NCI-H2196 treated with DMSO at 0.1 percent for 48 hours (cell line): Measurements from ENCODE around the gene NFKBIB.
"Not testable (repeated sequence)": the region's sequence is repeated elsewhere in the genome, so short reads cannot be mapped to it uniquely, and the experiment has no call there.

Source experiments
- DNase-seq: peaks from one replicate; lab custom pipeline; 2025; ENCODE audit not compliant: unreplicated experiment; lab: John Stamatoyannopoulos, UW

Gene NFKBIB

DNA sequence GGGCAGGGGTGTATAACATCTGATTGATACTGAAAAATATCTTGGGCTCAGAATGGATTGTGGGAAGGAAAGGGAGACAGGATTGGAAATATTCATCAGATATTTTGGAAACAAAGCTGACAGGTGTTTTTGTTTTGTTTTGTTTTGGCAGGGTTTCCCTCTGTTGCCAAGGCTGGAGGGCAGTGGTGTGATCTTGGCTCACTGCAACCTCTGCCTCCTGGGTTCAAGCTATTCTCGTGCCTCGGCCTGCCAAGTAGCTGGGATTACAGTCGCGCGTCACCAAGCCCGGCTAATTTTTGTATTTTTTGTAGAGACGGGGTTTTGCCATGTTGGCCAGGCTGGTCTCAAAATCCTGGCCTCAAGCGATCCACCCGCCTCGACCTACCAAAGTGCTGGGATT is 26.4 kb upstream of the NFKBIB start:
- DNase-seq = not testable (repeated sequence)

DNA sequence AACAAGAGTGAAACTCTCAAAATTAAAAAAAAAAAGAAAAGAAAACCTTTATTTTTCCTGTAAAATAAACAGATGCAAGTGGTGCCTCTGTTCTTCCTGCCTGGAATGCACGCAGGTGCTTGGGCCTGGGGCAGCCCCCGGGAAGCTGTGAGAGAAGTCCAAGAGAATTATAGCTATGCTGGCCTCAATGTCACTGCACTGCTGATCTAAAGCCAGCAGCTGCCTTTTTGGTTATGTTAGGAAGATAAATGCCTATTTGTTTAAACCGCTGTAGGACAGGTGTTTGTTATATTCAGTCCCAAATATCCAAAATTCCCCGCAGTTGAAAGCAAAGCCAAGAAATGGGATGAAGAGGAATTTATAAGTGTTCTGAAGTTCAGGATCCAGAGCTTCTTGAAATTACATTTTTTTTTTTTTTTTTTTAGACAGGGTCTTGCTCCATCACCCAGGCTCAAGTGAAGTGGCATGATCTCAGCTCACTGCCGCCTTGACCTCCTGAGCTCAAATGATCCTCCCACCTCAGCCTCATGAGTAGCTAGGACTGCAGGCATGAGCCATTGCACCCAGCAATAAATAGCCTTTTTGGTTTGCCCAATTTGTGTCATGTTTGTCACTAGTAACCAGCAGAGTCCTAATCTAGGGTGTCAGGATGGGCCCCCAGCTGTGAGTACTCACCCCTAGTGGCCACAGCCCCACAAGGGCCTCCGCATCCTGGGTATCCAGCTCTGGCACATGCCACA is 23.9 kb upstream of the NFKBIB start:
- DNase-seq = no peak

DNA sequence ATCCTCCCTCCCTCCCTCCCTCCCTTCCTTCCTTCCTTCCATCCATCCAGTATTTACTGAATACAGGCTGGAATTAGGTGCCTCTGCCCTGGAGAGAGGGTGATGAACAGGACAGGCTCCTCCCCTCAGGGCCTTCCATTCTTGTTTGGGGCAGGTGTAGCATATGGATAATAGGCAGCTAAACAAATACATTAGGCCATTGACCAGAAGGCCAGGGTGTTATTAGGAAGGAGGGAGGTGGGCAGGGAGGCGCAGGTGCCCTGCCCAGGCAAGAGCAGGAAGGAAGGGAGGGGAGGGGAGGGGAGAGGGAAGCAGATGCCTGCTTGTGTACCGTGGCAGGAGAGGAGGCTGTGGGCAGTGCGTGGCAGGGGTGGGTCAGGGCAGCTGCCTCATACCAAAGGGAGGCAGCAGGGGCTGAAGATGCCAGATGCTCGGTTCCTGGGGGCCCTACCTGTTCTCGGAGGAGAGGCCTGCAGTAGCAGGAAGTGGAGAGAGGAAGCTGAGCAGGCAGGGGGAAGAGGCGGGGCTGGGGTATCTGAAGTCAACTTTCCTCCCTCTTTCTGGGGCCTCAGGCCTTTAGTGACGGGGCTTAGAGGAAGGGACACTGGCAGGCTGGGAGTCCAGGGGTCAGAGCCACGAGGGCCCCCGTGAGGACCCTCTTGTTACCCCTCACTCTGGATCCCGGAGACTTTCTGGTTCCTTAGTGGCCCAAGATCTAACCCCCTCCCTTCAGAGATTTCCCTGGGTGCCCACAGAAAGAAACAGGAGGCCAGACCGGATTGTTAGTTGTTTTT is 21.8 kb upstream of the NFKBIB start, which contains the start of gene RINL:
Gene RINL, minus strand, starts transcription at position 495 of the 794 bp plus-strand sequence. CDS start 1,533 bp downstream, outside the sequence.
- DNase-seq = peak; percentile 90

DNA sequence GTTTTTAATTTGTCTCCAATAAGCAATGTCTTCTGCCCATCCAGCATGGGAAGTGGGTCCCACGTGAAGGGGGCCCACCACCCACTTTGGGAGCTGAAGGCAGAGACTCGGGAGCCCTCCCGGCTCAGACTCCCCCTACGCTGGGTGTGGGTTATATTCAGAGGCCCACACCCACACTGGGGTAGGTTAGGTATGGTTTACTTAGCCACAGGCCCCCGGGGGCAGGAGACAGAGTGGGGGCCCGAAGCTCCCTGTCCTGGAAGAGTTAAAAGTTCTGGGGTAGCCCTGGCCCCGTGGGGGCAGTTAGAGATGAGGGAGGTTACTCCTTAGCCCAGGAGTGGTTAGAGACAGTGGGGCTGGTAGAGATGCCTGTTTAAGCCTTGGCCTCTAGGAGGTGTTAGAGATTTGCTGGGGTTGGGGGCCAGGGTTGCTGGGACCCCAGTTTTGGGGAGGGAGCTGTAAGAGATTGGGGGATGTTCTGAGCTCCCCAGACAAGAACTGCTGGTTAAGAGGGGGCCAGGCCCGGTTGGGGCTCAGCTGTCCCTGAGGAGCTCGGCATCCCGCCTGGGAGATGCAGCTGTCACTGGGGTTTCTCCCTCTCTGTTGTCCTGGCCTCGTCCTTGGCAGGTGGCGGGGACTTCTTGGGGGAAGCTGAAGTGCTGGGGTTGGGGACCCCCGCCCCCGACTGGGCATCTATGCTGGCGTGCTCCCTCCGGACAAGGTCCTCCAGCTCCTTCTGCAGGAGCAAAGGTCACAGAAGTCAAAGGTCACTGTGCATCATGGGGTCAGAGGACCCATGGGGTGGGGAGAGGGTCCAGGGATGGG is 21.0 kb upstream of the NFKBIB start:
- no peak for DNase-seq

DNA sequence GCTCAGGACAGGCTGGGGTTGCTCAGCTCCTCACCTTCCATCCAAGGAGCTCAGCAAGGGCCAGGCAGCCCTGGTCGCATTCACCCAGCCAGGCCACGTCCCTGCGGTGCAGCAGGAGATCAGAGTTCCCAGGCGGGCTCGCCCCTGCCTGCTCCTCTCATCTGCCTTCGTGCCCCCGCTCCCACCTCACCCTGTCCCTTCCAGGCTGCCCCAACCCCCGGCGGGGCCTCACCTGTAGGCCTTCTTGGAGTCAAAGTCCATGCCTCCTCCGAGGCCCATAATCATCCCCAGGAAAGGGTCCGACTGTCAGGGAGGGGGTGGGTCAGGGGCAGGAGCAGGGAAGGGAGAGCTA is 20.4 kb upstream of the NFKBIB start:
- DNase-seq = no peak

DNA sequence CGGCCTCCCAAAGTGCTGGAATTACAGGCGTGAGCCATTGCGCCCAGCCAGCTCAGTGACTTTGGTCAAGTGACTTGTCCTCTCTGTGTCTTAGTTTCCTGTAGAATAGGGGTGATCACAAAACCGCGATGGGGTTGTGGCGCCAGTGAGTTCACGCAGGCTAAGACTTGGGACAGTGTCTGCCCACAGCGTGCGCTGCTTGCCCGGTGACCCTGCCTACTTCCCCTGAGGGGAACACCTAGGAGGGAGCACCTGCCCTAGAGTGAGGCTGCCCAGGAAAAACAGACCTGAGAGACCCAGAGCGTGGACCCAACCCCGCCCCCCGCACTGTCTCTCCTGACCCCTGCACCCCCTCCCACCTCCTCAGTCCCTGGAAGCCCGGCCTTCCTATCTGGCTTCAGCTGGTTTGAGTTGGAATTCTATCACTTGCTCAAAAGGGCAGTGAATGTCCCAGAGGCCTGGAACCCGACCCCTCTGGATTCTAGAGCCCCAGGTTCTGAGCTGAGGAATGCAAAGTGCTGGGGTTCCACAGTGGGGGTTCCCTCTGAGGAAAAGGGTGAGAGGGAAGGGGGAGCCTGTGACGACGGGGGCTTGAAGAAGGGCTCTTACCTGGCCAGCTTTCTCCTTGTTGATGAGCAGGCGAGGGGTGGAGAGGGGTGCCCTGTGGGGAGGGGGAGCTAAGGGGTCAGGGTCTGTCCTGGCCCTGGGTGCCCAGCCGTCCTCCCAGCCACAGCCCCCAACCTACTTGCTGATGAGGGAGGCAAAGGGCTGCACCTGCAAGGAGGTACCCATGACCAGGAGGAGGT is 19.5 kb upstream of the NFKBIB start:
- no peak for DNase-seq

DNA sequence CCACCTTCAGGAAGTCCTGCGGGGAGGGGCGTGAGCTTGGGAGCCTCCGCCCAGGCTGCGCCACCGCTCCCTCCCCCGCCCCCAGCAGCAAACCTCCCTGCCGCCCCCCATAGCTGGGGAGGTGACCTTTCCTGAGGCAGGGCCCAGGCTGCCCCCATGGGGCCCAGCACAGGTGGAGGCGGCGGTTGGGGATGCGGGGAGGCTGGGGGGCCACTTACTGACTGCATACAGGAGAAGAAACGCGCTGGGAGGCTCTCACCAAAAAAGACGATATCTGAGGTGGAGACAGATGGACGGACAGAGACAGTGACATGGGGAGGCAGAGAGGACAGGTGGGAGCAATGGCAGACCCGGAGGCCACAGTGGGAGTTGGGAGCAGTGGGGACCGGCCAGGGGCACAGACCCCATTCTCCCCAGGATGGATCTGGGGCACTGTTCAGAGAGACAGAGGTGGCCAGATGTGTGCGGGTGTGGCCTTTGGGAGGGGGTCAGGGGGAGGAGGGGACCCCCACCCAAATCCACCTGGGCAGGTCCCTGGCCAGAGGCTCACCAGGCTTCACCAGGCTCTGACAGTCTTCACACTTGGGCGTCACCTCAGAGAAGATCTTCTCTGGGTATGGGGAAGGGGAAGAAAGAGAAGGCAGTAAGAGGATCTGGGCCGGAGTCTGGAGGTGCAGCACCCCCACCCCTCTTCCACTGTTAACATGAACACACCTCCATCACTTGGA is 18.7 kb upstream of the NFKBIB start:
- no peak for DNase-seq

DNA sequence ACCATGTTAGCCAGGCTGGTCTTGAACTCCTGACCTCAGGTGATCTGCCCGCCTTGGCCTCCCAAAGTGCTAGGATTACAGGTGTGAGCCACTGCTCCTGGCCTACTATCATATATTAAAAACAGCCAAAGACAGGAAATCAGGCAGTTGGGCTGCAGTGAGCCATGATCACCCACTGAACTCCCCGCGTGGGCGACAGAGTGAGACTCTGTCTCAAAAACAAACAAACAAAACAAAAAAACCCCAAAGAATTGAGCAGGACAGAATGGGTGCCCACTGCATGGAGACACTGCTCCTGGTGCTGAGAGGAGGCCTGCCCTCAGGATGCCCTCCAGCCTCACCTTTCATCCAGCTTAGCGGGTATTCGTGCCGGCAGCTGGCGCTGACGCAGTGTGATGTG is 16.5 kb upstream of the NFKBIB start:
- DNase-seq = no peak

DNA sequence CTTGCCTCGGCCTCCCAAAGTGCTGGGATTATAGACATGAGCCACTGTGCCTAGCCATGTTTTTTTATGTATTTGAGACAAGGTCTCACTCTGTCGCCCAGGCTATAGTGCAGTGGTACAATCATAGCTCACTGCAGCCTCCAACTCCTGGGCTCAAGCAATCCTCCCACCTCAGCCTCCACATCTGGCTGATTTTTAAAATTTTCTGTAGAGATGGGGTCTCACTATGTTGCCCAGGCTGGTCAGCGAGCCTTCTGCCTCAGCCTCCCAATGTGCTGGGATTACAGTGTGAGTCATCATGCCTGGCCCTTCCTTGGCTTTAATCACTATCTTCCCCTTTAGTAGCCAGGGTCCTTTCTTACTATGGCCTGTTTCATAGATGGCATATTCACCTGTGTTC is 15.1 kb upstream of the NFKBIB start:
- not testable (repeated sequence) for DNase-seq

DNA sequence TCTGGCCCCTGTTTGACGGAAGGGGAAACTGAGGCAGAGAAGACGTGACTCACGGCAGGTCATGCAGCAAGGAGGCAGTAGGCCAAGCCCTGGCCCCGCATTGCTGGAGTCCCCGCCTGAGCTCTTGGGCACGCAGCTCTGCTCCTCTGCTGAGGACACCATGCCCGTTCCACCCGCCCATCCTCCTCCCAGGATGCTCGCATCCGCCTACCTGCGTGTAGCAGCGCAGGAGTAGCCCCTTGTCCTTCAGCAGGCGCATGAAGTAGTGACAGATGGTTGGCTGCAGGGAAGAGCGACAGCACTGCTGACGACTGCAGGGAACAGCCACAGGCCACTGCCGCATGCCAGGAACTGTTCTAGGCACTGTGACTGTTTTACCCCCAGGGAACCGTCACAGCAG is 10.9 kb upstream of the NFKBIB start:
- no peak for DNase-seq

DNA sequence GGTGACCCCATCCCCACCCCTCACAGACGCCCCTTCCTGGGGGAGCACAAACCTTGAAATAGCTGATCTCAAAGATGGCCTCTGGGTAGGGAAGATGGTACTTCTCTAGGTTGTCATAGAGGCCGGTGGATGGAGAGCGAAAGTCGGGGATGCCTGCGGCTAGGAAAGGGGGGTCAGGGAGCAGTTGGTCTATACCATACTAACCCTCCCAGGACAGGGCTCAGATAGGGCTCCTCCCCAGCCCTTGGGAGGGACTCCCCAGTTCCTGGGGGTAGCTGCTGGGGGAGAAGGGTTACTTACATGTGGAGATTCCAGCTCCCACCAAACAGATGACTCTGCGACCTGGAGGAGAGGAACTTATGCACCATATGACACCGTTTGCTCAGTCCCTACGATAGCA is 10.0 kb upstream of the NFKBIB start:
- no peak for DNase-seq

DNA sequence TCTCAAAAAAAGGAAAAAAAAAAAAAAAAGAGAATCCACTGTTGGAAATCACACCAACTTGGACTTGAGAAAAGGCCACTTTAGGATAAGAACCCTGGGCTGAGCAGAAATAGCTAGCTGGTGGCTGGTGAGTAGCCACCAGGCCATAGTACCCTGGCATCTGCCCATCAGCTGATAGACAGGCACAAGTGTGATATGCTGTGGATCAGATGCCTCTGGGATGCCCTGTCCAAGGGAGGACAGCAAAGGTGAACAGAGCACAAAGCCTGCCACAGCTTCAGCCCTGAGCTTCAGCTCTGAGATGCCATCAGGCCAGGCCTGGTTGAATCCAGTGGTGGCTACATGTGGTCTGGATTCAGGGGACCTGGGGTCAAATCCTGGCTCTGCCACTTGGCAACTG is 9.1 kb upstream of the NFKBIB start:
- no peak for DNase-seq

DNA sequence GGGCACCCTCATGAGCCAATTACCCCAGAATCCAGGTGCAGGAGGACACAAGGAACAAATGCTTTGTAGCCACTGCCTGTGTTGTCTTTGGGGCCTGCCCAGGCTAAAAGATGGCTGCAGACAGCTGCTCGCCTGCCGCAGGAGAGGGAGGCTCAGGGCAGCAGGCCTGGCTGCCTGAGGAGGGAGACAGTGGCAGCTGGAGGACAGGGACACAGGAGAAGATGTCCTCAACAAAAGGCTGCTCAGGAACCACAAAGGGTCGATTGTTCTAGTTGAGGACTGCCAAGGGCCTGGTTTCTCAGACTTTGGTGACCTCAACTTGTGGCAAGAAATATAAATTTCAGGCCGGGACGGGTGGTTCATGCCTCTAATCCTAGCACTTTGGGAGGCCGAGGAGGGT is 8.0 kb upstream of the NFKBIB start:
- DNase-seq = no peak

DNA sequence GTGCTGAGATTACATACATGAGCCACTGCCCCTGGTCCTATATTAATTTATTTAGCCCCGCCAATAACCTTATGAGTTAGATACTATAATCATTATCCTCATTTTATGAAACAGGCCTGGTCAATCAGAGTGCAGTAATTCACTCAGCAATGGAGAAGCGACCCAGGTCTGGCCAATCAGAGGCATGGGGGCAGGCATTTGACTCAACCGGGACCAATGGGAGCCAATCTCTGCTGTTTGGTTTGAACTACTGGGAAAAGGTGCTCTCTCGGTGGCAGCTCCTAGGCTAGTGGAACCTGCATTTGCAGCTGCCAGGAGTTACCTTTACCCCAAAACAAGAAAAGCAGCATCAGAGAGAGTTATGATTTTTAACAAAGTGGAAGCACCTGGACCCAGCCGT is 6.9 kb upstream of the NFKBIB start:
- peak; percentile 60 for DNase-seq

DNA sequence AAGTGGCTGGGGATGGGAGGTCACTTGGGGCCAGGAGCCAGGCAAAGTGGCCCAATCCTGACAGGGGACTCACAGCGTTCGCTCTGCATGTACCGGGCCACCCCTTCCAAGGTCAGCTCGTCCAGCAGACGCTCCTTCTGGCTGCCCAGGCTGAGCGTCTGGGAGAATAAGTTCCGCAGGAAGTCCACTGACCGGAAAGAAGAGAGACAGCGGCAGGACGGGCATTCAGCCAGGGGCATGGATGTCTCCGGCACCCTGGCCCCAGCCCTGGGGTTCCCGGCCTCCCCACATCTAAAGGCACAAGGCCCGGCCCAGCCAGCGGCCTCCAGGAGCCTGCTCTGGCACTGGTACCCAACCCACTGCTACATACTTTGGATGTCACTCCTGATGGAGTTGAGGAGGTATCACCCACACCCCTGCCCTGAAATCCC is 6.4 kb upstream of the NFKBIB start:
- no peak for DNase-seq

DNA sequence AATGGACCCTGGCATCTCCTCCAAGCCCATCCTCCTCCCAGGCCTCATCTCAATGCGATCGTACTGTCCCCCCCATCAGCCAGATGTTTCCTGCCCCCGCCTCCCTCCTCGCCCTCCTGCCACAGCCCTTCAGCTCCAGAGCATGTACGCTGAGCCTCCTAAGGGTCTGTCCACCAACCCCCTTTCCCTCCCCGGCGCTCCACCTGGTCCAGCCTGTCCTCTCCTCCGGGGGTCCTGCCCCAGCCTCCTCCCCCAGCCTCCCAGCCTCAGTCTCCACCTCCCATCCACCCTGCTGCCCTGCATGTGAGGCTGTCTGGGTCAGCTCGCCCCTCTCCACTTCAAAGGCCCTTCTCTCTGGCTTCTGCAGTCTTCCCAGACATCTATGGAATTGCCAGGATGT is 4.8 kb upstream of the NFKBIB start:
- no peak for DNase-seq

DNA sequence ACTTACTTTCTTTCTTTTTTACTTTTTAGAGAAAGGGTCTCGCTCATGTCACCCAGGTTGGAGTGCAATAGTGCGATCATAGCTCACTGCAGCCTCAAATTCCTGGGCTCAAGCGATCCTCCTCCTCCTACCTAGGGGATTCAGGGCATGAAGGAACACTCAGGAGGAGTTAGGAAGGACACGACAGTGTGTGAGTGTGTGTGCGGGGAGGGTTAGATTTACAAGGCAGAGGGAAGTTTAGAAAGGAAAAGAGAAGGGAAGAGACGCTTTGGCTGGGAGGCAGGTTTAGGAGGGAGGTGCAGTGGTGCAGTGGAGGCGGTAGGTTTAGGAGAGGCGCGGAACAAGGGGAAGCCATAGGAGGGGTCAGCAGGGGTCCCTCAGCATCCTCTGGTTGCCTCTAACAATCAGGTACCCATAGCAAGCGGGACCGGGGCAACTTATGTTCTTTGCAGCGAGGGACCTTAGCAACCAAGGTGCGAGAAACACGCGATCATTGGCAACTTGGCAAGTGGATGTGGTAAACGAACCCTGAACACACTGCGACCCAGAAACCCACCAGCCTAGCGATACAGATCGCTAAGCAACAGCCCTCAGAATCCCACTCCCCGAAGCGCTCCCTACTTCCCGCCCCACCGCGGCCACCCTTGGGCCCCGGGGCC is 852 bp upstream of the NFKBIB start:
- no peak for DNase-seq

DNA sequence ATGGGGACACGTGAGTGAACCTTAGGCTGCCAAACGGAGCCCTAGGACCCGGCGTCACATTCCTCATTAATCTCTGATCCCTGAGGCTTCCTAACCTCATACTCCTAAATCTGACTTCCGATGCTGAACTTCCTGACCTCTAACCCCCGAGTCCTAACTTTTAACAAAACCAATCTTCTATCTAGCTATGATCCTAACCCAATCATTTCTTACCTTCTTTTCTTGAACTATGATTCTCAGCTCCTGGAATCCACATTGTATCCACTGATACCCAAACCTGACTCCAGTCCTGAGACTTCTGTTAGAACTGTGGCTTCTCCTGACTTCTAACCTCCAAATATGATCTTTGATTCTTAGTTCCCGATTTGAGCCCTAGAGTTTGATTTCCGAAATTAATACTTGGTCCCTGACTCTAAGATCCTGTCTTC is 447 bp downstream of the NFKBIB start:
- no peak for DNase-seq

DNA sequence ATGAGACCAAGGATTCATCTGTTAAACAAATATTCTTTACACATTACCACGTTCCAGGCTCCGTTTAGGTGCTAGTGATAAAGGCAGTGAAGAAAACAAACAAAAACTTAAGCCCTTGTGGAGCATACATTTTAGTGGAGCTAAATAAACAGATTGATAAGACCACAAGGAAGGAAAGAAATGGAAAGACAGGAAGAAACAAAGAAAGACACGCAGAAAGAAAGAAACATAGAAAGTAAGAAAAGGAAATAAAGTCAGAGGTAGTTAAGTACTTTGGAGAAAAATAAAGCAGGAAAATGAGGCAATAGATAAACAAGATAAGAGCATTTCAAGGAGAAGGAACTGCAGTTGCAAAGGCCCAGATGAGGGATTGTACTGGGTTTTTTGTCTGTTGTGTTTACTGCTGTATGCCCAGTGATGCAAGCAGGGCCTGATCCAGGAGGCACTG is 998 bp downstream of the NFKBIB start:
- DNase-seq = no peak

DNA sequence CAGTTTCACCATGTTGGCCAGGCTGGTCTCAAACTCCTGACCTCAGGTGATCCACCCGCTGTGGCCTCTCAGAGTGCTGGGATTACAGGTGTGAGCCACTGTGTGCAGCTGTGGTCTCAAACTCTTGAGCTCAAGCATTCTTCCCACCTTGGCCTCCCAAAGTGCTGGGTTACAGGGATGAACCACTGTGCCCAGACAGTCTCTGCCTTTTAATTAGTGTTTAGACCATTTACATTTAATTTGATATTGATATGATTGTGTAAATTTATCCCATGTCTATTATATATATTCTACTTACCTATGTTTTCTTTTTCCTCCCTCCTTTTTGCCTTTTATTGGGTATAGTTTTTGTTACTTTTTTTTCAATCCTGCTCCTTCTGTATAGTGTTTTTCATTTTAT is 1.9 kb downstream of the NFKBIB start:
- no peak for DNase-seq
